Skin of body (tissue), 2 donors: ENCODE measurements around the gene SART3. TPM values are rescaled to one million over a fixed set of nuclear protein-coding genes. Genes with fewer than 3 reads are reported as not detected.
A peak's percentile ranks its signal among the peaks of the same experiment; 100 is the strongest.
"Not testable (repeated sequence)": the region's sequence is repeated elsewhere in the genome, so short reads cannot be mapped to it uniquely, and the experiment has no call there.

Experiments used
- DNase-seq: peaks from one replicate; lab custom pipeline; 2025; lab: John Stamatoyannopoulos, UW
- total RNA-seq: library from RNA; depleted of rRNA; stranded (reverse); fragments of >200 nt; gene quantifications from one replicate; pipeline ENCODE4 v1.2.3, GENCODE V29; 2014

The SART3 gene
- total RNA-seq, 1 donor from 2014 or later = 88.6 TPM

- DNase-seq = peak; percentile 7
Measured at GRCh38 chr12:108491256-108491655, 69.7 kb downstream of the SART3 start.

GRCh38 chr12:108487029-108487428 lies 73.9 kb downstream of the SART3 start:
- not testable (repeated sequence) for DNase-seq

- DNase-seq = not testable (repeated sequence)
Measured at GRCh38 chr12:108485371-108485770, 75.6 kb downstream of the SART3 start.

GRCh38 chr12:108484845-108485244 lies 76.1 kb downstream of the SART3 start:
- DNase-seq = no peak

- DNase-seq = no peak
Measured at GRCh38 chr12:108484431-108484830, 76.5 kb downstream of the SART3 start.

GRCh38 chr12:108483213-108484059 lies 77.5 kb downstream of the SART3 start:
- DNase-seq = no peak

GRCh38 chr12:108482717-108483212 lies 78.2 kb downstream of the SART3 start:
- DNase-seq = no peak

GRCh38 chr12:108479364-108480070 lies 81.5 kb downstream of the SART3 start:
- no peak for DNase-seq

- DNase-seq = no peak
Measured at GRCh38 chr12:108478611-108479206, 82.3 kb downstream of the SART3 start.

GRCh38 chr12:108477881-108478259 lies 83.1 kb downstream of the SART3 start:
- DNase-seq = no peak

- no peak for DNase-seq
Measured at GRCh38 chr12:108477055-108477880, 83.7 kb downstream of the SART3 start.

- no peak for DNase-seq
Measured at GRCh38 chr12:108475396-108475795, 85.6 kb downstream of the SART3 start.

GRCh38 chr12:108473400-108474055 lies 87.4 kb downstream of the SART3 start:
- no peak for DNase-seq

Other genes with a start within 250 kb of the SART3 start
- gene CMKLR1, start 221.9 kb downstream of the SART3 start, total RNA-seq = 10.0 TPM
- gene FICD, start 45.9 kb downstream of the SART3 start, total RNA-seq = 2.2 TPM
- gene ISCU, start 1.4 kb upstream of the SART3 start, total RNA-seq = 74.7 TPM
- gene TMEM119, start 36.9 kb upstream of the SART3 start, total RNA-seq = 61.1 TPM
- 4.2 TPM for gene SELPLG, start 72.7 kb upstream of the SART3 start, total RNA-seq
- gene CORO1C, start 170.3 kb upstream of the SART3 start, total RNA-seq = 141 TPM